NCI-H748 (cell line): Measurements from ENCODE around the gene LRRC46.
A peak's percentile ranks its signal among the peaks of the same experiment; 100 is the strongest.

Source experiments
- DNase-seq: peaks from one replicate; lab custom pipeline; 2025; ENCODE audit not compliant: unreplicated experiment; lab: John Stamatoyannopoulos, UW

The LRRC46 gene, protein sequence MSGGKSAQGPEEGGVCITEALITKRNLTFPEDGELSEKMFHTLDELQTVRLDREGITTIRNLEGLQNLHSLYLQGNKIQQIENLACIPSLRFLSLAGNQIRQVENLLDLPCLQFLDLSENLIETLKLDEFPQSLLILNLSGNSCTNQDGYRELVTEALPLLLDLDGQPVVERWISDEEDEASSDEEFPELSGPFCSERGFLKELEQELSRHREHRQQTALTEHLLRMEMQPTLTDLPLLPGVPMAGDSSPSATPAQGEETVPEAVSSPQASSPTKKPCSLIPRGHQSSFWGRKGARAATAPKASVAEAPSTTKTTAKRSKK

DNA sequence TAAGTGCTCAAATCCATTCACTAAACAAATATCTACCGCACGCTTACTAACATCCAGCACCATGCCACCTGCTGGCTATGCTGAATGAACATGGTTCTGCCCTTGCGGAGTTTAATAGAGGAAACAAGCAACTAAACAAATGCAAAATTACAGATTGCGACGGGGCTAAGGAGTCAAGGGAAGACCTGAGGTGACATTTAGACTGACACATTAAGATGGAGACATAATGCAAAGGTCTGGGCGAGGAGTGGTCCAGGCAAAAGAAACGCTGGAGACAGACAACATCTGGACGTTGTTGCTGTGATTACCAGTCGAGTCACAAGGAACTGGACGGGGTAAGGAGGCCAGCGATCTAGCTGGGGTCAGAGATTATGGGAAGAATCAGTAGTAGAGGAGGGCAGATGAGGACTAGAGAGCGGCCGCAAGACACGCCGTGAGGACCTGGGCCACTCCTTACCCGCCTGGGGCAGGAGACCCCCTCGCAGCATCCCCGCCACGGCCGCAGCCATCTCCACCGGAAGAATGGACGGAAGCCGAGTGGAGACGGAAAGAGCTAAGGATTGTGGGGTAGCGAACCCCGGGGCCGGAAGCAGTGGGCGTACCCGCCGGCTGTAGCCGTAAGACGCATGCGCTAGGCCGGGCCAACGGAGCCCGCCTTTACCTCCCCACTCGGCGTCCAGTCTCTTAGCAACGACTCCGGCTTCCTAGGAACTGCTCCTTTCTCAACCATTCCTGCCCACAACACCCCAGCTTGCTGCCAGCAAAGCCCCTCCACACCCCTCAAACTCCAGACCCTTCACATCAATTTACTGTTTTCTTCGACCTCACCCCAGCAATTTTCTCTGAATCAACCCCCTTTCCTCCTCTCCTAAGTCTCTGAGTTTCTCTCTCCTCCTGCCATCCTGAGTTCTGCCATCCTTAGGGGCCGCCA, at the start of gene LRRC46, which contains the start of gene MRPL10:
TSS of gene LRRC46 (plus strand) at position 668 of the 931 bp plus-strand sequence. CDS start 320 bp downstream, outside the sequence.
TSS of gene MRPL10 (minus strand) at position 539 of the 931 bp plus-strand sequence. CDS start at position 509, 30 bp downstream.
- DNase-seq: peak; percentile 95

DNA sequence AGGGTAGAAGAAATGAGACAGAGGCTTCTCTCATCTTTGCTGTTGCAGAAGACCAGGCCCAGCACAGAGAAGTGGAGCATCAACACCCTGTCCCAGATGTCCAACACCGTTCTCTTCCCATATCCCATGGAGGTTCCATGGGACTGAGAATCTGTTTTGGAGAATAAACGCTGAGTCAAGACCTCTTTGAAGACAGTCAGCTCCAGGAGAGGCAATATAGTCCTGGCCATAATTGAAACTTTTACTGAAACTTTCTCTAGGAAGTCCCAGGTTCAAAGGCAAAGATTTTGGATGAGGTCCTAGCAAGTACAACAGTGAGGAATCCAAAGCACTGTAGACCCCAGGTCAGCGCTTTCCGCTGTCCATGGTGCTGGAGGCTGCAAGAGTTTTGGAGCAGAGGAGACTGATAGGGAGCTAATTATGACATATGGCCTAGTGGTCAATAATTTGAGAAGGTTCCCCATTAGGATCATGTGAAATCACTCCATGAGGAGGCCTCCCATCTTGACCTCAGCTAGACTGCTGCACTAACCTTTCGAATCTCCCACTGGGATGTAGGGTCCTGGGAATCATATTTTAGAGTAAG, 45.8 kb upstream of the LRRC46 start:
- DNase-seq: no peak

DNA sequence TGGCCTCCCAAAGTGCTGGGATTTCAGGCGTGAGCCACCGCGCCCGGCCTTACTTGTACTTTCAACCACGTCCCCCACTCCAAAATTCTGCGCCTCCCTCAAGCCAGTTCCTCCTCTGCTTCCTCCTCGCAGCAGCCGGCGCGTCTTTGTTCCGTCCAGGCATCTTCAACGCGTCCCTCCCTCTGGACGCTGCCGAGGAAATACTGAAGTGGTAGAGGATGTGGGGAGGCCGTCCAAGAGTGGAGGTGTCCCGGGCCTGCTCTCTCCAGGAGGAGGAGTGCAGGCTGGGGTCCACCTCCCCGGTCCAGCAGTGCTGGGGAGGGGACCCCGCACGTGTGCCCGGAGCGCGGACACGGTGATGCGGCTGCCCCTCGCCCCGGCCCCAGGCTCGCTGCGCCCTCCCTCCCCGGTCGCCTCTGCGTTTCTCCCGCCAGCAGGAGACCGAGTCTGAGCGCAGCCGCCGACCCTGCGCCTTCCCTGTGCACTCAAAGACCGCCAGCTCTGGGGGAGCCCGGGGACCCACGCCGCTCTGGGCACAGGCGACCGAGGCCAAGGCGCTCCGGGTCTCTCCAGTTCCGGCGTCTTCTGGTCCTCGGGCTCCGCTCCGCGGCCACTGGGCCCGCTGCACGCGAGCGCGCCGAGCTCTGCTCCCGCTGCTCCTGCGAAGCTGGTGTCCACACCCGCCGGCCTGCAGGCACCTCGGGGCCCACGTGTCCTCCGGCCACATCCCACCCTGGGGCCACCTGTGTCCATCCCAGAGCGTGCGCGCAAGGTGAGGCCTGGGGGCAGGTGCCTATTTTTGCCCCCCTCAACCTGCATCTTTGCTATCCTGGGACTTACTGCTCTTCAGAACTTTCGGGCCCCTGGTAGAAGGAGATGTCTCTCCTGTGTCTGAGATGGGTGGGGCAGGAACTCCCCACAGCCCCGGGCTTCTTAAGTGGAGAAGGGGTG, 41.6 kb upstream of the LRRC46 start:
- DNase-seq: peak; percentile 90

DNA sequence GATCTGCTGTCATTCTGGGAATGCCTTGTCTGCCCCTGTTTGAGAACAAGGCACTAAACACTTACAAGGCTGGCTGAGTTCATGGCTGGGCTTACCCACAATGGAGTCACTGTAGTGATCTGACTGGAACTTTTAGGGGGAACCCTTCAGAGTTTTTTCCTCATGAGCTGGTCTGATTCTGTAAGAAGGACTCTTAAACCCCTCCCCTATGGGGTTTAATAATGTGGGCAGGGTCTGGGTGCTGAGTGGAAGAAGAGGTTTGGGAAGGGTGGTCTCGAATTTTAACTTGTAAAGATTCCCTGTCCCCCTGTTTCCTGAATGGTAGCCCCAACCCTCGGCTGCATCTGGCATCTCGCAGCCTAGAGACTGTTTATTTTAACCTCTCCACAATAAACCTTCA, 40.4 kb upstream of the LRRC46 start:
- no peak for DNase-seq

DNA sequence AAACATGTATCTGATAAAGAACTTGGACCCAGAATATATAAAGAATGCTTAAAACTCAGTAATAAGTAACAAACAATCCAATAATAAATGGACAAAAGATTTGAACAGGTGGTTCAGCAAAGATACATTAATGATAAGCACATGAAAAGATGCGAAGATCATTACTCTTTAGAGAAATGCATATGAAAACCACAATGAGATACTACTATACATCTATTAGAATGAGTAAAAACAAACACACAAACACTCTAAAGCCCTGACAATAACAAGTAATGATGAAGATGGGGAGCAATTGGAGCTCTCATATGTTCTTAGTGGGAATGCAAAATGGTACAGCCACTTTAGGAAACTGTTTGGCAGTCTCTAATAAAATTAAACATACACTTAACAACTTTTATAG, 39.0 kb upstream of the LRRC46 start:
- DNase-seq: no peak

DNA sequence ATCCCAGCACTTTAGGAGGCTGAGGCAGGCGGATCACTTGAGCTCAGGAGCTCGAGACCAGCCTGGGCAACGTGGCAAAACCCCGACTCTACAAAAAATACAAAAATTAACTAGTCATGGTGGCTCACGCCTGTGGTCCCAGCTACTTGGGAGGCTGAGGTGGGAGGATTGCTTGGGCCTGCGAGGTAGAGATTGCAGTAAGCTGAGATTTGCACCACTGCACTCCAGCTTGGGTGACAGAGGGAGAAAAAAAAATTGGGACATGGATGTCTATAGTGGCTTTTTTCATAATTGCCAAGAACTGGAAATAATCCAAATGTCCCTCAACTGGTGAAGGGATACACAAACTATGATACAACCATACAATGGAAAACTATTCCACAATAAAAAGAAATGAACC, 38.5 kb upstream of the LRRC46 start:
- DNase-seq: no peak

DNA sequence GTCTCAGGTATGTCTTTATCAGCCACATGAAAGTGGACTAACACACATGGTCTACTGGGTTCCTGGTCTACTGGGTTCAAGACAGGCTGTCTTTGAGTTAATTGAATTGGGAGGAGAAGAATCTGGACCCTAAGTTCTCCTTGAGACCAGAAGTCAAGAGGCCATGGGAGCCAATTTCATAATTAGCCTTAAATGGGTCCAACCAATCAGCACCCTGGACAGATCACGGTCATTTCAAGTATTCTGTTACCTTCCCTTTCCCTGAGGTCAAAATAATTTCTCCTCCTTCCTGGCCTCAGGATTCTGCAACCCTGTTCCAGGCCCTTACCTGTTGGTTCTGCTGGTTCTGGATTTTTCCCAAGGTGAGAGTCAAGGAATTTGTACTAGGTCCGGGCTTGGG, 33.7 kb upstream of the LRRC46 start:
- DNase-seq: no peak

DNA sequence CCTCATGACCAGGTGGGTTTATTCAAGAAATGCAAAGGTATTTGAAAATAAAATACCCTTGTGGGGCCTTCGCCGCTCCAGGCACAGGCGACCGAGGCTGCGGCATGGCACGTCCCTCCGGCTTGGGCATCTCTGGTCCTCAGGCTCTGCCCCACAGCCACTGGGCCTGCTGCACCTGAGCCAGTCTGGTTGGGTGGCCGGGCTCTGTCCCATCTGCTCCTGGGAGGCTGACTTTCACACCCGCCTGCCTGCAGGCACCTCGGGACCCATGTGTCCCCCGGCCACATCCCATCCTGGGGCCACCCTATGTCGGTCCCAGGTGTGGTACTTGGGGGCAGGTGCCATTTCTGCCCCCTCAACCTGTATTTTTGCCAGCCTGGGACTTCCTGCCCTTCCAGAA, 30.8 kb upstream of the LRRC46 start:
- no peak for DNase-seq

DNA sequence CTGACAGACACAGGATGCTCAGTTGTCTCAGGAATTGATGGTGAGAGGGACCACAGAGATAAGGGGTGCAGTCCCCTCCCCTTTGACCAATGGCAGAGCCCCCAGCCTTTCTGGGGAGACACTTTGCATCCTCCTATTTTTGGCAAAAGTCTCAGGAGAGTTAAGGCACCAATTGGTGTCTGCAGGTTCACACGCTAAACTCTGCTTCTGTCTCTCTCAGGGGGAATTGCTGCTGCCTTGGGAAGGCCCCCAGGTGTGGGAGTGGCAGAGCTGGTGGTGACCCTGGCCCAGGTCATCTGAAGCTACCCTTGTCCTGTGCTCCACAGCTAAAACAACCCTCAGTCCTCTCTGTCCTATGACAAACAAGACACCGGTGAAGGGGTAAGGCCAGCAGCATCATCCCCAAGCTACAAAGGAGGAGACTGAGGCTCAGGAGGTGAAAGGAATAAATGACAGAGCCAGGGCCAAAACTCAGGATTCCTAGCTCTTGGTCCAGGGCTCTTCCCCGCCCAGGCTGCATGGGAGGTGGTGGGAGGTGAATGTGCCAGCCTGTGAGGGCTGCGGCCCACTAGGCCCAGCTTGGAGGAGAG, 30.2 kb upstream of the LRRC46 start:
- DNase-seq: no peak

DNA sequence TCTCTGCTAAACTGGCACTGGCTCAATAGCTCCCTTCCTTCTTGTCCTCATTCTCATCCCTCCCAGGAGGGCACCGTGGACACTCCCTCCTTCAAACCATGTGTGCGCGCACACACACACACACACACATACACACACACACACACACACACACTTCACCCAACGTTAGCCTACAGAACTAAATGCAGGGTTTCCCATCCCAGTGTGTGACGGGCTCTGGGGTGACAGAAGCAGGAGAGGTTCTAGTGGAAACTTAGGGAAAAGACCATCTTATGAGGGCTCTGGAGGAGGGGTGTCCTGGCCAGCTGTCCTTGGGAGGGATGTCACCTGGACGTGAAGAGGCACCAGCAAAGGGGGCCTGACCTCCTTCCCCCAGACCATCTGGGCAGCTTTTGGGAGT, 29.6 kb upstream of the LRRC46 start:
- DNase-seq: no peak

DNA sequence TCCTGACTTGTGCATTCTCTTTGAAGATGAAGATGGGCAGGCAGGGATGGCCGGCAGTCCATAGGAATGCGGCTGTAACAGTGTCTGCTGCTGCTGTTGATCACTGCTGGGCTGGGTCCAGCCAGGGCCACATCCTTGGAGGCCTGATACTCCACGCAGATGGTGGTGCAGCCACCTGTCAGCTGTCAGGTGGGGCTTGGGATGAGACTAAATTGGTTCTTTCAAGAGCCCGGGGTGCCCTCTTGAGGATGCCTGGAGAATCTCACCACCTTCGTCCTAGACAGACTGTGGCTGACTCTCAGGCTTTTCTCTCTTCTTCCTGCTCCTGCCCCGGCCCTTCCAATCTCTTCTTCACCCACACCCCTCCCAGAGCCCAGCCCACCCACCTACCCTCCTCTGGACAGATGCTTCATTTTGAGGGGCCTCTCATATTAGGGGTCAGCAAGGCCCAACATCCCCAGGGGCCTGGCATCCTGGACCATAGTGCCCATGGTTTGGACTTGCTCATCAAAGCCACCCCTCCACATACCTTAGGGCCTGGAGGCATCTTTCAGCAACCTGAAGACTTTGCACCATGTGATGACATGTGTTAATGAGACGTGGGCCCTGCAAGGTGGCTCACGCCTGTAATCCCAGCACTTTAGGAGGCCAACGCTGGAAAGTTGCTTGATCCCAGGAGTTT, 29.0 kb upstream of the LRRC46 start:
- peak; percentile 78 for DNase-seq

DNA sequence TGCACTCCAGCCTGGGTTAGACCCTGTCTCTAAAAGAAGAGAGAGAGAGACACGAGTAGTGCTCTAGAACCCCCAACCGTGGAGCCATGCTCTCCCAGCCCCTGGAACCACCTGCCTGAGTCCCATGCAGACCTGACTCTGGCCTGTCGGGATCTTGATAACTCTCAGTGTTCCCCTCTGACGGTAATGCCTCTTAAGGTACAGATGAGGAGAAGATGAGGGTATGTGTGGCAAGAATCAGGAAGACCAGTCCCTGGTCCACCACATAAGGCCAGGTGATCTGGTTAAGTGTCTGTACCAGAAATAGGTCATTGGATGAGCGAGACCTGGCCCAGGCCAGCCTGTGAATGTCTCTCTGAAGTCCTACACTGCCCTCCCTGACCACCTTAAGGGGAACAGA, 28.3 kb upstream of the LRRC46 start:
- no peak for DNase-seq

DNA sequence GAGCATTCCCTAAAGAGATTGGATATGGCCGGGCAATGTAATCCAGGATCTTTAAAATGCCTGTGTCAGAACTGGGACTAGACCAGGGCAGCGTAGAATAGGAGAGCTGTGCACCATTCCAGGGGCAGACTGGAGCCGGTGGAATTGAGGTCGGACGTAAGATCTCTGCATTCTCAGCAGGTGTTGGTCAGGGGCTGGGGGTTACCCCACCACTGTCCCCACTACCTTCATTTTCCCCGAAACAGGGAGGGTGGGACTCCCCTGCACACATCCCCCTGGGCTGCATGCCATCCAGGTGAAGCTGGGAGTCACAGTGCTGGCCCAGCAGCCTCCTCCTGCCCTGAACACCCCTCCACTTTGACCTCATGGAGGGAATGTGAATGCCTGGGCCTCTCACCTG, 27.7 kb upstream of the LRRC46 start:
- DNase-seq: no peak

DNA sequence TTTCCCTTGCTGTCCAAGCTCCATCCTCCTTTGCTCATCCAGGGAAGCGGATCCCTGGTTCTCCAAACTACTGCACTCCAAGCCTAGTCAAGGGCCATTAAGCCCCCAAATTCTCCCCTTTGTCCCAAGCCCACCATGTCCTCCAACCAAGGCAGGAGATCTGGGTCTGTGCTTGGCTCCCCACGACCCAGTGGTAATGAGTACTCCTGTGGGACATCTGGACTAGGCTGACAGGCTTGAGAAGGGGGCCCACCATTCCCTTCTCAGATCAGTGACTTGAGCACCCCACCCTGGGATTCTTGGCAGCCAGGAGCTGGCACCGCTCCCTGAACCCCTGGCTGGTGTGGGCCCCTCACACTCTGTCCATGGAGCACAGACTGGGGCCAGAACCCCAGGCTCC, 27.0 kb upstream of the LRRC46 start:
- DNase-seq: no peak

DNA sequence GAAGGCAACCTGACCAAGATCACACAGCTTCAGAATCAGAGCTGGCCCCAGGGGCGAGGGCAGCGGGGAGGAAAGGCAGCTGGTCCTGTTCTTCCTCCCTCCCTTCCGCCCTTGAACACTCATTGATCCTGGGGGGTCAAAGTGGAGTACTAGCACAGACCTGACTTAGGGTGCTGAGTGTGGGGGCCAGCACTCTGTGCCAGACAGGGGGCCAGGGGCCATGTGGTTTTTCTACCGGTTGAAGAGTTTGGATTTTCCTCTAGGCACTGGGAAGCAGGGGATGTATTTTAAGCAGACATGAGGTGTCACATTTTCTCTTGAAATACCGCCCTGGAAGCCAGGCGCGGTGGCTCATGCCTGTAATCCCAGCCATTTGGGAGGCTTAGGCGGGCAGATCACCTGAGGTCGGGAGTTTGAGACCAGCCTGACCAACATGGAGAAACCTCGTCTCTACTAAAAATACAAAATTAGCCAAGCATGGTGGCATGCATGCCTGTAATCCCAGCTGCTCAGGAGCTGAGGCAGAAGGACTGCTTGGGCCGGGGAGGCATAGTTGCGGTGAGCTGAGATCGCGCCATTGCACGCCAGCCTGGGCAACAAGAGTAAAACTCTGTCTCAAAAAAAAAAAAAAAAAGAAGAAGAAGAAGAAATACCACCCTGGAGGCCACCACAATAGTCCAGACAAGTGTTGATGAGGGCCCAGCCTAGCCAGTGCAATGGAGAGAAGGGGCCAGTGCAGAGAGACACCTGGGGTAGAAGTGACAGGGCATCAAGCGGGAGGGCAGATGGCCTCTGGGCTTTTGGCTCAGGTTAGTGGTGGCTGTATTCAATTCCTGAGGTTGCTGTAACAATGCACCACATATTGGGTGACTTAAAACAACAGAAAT, 25.2 kb upstream of the LRRC46 start:
- no peak for DNase-seq

DNA sequence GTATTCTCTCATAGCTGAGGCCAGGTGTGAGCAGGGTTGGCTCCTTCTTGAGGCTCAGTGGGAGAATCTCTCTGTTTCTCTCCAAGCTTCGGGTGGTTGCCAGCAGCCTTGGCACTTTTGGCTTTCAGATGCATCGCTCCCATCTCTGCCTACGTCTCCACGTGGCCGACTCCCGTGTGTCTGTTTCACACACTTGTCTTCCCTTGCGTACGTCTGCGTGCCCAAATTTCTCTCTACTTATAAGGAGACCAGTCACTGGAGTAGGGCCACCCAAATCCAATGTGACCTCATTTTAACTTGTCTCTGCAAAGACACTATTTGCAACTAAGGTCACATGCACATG, 24.6 kb upstream of the LRRC46 start:
- no peak for DNase-seq

DNA sequence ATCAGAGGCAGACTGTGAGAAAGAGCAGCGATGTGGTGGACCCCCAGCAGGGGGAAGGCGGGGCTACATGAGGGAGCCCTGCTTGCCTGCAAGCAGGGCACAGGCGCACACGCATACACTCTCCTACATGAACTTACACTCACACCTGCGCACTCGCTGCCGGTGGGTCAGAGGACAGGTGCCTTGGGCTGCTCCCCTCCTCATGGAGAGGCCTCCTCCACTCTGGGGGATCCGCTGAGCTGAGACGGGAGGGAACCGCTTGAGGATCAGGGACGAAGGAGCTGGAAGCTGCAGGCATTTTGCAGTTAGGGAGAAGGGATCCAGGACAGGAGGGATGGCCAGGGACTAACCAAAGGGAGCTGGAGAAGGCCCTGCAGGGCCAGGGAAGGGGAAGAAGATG, 24.0 kb upstream of the LRRC46 start:
- DNase-seq: no peak

DNA sequence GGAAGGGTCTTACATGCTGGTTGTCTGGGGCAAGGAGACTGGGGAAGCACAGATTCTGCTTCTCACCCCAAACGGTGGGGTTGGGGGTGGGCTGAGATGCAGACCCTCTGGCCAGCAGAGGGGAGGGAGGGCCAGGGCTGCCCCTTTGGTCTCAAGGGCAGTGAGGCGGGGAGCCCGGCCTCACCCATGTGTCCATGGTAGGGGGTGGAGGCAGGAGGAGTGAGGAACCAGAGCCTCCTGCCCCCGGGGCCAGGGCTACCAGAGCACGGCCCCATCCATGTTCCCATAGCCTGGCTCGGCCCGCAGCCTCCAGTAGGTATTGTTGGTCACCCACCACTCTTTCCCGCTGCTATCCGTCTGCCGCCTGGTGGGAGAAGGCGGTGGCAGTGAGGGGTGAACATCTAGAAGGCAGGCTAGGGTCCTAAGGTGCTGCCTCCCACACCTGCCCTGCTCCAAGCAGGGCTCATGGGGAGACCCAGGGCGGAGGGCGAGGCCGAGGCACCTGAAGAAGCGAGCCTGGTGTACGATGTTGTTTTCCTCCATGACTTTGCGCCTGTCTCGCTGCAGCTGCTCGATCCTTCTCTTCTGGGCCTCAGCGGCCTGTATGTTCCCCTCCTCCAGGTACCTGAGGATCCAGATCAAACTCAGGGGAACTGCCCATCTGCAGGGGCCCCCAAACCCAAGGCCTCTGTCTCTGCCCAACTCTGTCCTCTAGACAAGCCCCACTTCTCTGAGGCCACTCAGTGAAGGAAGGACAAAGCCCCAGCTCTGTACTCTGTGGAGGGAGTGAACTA, 23.2 kb upstream of the LRRC46 start:
- no peak for DNase-seq
